SK-N-SH (cell line): ENCODE results near the gene SYT5. TPM values are rescaled to one million over a fixed set of nuclear protein-coding genes. Genes with fewer than 3 reads are reported as not detected.

Experiments used
- CTCF ChIA-PET: fragments of 300-600, 350-600 bp; formaldehyde crosslinking; extraction: SDS; loops from one replicate; lab custom pipeline; 2021; lab: Yijun Ruan, JAX
- POLR2A ChIA-PET: fragments of 350-600 bp; sonication (Branson Sonifier 250); formaldehyde crosslinking; extraction: SDS; loops from one replicate; lab custom pipeline; 2020; ENCODE audit warnings: antibody characterized with exemption, inconsistent platforms; lab: Yijun Ruan, JAX
- DNase-seq: peaks from one replicate; pipeline ENCODE4 v3.0.0; 2012
- H2AFZ ChIP-seq: fragments of 200-600 bp; sonication (generic); 2 replicates; pipeline ENCODE4 v1.8.1; 2016; ENCODE audit warnings: antibody characterized with exemption, mild to moderate bottlenecking, low read depth
- H3F3A ChIP-seq: fragments of 200-600 bp; sonication (generic); replicated peaks from 2 replicates; pipeline ENCODE3; 2016; ENCODE audit warnings: antibody characterized with exemption, mild to moderate bottlenecking; ENCODE audit not compliant: insufficient read depth
- H3K27ac ChIP-seq, 2 experiments: fragments of 200-500 bp in 1 of 2; fragments of 200-600 bp in 1 of 2; sonication (Bioruptor generic) in 1 of 2; sonication (generic), shearing (Covaris generic) in 1 of 2; 2 replicates each; pipeline versions ENCODE4 v1.5.1 to v1.6.1; 2014 to 2016; ENCODE audit warnings: low read depth in 2 of 2, inconsistent platforms in 1 of 2, low read length in 1 of 2, mild to moderate bottlenecking in 1 of 2, mixed read lengths in 1 of 2
- H3K27me3 ChIP-seq: fragments of 200-600 bp; sonication (generic), shearing (Covaris generic); 2 replicates; pipeline ENCODE4 v1.6.1; 2016; ENCODE audit warnings: mixed run types; ENCODE audit not compliant: insufficient read depth
- H3K36me3 ChIP-seq, 2 experiments: fragments of 200-500 bp in 1 of 2; fragments of 200-600 bp in 1 of 2; sonication (Bioruptor generic) in 1 of 2; sonication (generic) in 1 of 2; replicated peaks in 1 of 2; 2 replicates each; pipeline versions ENCODE3 to v1.5.1; 2014 to 2016; ENCODE audit warnings: low read length in 1 of 2, mild to moderate bottlenecking in 1 of 2; ENCODE audit not compliant: insufficient read depth in 2 of 2, control insufficient read depth in 1 of 2
- H3K4me1 ChIP-seq, 2 experiments: fragments of 200-500 bp in 1 of 2; fragments of 200-600 bp in 1 of 2; sonication (Bioruptor generic) in 1 of 2; sonication (generic), shearing (Covaris generic) in 1 of 2; 2 replicates each; pipeline versions ENCODE4 v1.5.1 to v1.6.1; 2014 to 2016; ENCODE audit warnings: low read depth in 1 of 2, low read length in 1 of 2, mixed run types in 1 of 2; ENCODE audit not compliant: insufficient read depth in 2 of 2, control insufficient read depth in 1 of 2
- H3K4me2 ChIP-seq: fragments of 200-600 bp; sonication (generic), shearing (Covaris generic); 2 replicates; pipeline ENCODE4 v1.6.1; 2017; ENCODE audit warnings: mixed run types
- H3K4me3 ChIP-seq, 2 experiments: fragments of 200-500 bp in 1 of 2; fragments of 200-600 bp in 1 of 2; sonication (Bioruptor generic) in 1 of 2; sonication (generic), shearing (Covaris generic) in 1 of 2; 2 replicates each; pipeline versions ENCODE4 v1.5.1 to v1.8.1; 2014 to 2016; ENCODE audit warnings: low read depth in 2 of 2, inconsistent platforms in 1 of 2, low read length in 1 of 2, mild to moderate bottlenecking in 1 of 2, mixed read lengths in 1 of 2, moderate library complexity in 1 of 2
- H3K79me2 ChIP-seq: fragments of 200-600 bp; sonication (generic); 2 replicates; pipeline ENCODE4 v1.8.1; 2017; ENCODE audit warnings: mild to moderate bottlenecking; ENCODE audit not compliant: insufficient read depth
- H3K9ac ChIP-seq: fragments of 200-600 bp; sonication (generic); 2 replicates; pipeline ENCODE4 v1.6.1; 2017; ENCODE audit warnings: mixed run types
- H3K9me2 ChIP-seq: fragments of 200-600 bp; sonication (generic); 2 replicates; pipeline ENCODE4 v1.6.1; 2017; ENCODE audit warnings: mixed run types
- H3K9me3 ChIP-seq: fragments of 200-600 bp; sonication (generic); 2 replicates; pipeline ENCODE4 v1.6.1; 2017; ENCODE audit warnings: mixed run types, mild to moderate bottlenecking, moderate library complexity
- H4K20me1 ChIP-seq: fragments of 200-600 bp; sonication (generic); 2 replicates; pipeline ENCODE4 v1.6.1; 2017; ENCODE audit warnings: mild to moderate bottlenecking, mixed run types; ENCODE audit not compliant: insufficient read depth
- EZH2phosphoT487 ChIP-seq: fragments of 200-600 bp; sonication (generic); IDR thresholded peaks from 2 replicates; pipeline ENCODE4 v1.6.1; 2017; ENCODE audit warnings: low read depth, mixed run types, mild to moderate bottlenecking, antibody characterized with exemption, moderate library complexity, borderline replicate concordance
- FOSL2 ChIP-seq: IDR thresholded peaks from 2 replicates; pipeline ENCODE4 v1.4.0; 2012; ENCODE audit warnings: low read depth, mild to moderate bottlenecking, moderate library complexity, borderline replicate concordance
- FOXJ3 ChIP-seq: sonication (generic); formaldehyde crosslinking; IDR thresholded peaks from 2 replicates; pipeline ENCODE4 v1.5.1; 2020; ENCODE audit warnings: mild to moderate bottlenecking, missing genetic modification reagents
- GABPA ChIP-seq: IDR thresholded peaks from 2 replicates; pipeline ENCODE4 v1.4.0; 2012; ENCODE audit warnings: low read depth, mild to moderate bottlenecking
- GATA2 ChIP-seq: sonication (generic); formaldehyde crosslinking; IDR thresholded peaks from 2 replicates; pipeline ENCODE4 v1.5.0; 2020; ENCODE audit warnings: mild to moderate bottlenecking, missing genetic modification reagents
- JUND ChIP-seq: IDR thresholded peaks from 2 replicates; pipeline ENCODE4 v1.4.0; 2012
- NFIC ChIP-seq: IDR thresholded peaks from 2 replicates; pipeline ENCODE4 v1.4.0; 2012; ENCODE audit warnings: borderline replicate concordance
- NRF1 ChIP-seq: IDR thresholded peaks from 2 replicates; pipeline ENCODE4 v1.6.1; 2012; ENCODE audit warnings: low read depth, mild to moderate bottlenecking, low read length
- RCOR1 ChIP-seq: fragments of 150-350 bp; IDR thresholded peaks from 2 replicates; pipeline ENCODE4 v1.6.1; 2017; ENCODE audit warnings: antibody characterized with exemption, low read length
- RXRA ChIP-seq: IDR thresholded peaks from 2 replicates; pipeline ENCODE4 v1.4.0; 2012; ENCODE audit warnings: low read depth, mild to moderate bottlenecking, borderline replicate concordance
- SIN3A ChIP-seq: IDR thresholded peaks from 2 replicates; pipeline ENCODE4 v1.6.1; 2012; ENCODE audit warnings: low read depth, mild to moderate bottlenecking, low read length, moderate library complexity, borderline replicate concordance
- SMC3 ChIP-seq: IDR thresholded peaks from 2 replicates; pipeline ENCODE4 v1.6.1; 2012; ENCODE audit warnings: low read depth, low read length, improper control_type of control experiment
- TCF12 ChIP-seq: IDR thresholded peaks from 2 replicates; pipeline ENCODE4 v1.4.0; 2012
- USF1 ChIP-seq: IDR thresholded peaks from 2 replicates; pipeline ENCODE4 v1.4.0; 2012; ENCODE audit warnings: low read depth, borderline replicate concordance
- YY1 ChIP-seq: IDR thresholded peaks from 2 replicates; pipeline ENCODE4 v1.4.0; 2012; ENCODE audit warnings: low read depth, mild to moderate bottlenecking
- WGBS: methylation state at CpG from one replicate; pipeline ENCODE4 v1.1.6; 2017; ENCODE audit warnings: low lambda C conversion rate; 5-methylcytosine and 5-hydroxymethylcytosine counted together
- polyA plus RNA-seq, 3 experiments: library from polyadenylated mRNA; depleted of rRNA; stranded (reverse); fragments of >200 nt; gene quantifications; 2 replicates each; pipeline ENCODE4 v1.2.3, GENCODE V29; 2012
- TF ChIP-seq, protein P1 (sequence below): IDR thresholded peaks from 2 replicates; pipeline ENCODE4 v1.4.0; 2012; ENCODE audit warnings: low read depth, borderline replicate concordance
- TF ChIP-seq, protein P2 (sequence below): fragments of 150-350 bp; IDR thresholded peaks from 2 replicates; pipeline ENCODE4 v1.6.1; 2016; ENCODE audit warnings: mild to moderate bottlenecking, low read depth, low read length

Gene SYT5
- polyA plus RNA-seq, 1 of the 3 experiments (the other 2 are of a cell fraction), result 0.21 TPM

DNA sequence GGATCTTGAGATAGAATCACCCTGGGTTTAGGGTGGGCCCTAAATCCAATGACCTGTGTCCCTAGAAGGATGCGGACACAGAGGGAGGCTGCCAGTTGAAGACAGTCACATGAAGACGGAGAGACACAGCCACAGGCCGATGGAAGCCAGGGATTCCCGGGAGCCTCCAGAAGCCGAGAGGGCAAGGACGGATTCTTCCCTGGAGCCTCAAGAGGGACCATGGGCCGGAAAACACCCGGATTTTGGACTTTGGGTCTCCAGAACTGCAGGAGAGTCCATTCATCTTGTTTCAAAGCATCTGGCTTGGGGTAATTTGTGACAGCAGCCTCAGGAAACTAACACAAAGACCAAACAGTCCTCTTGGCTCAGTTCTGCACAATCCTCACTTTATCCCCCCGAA lies 46.2 kb upstream of the SYT5 start:
- peaks cover 0 to 43% of the 10 kb centered on the region in 2 experiments for H3K36me3 ChIP-seq
- H3K4me2 ChIP-seq, result no peak overlapping the region
- H3K27ac ChIP-seq, result peak overlapping the region in 1 of 2 experiments; percentile 9; a peak in 1 of 4 replicates
- H3K79me2 ChIP-seq, result no peaks in the 10 kb centered on the region
- WGBS, result 89% methylated on average over 8 of the region's 9 CpGs
- no peaks in the 10 kb centered on the region for H3K9me2 ChIP-seq
- peaks cover 16% of the 10 kb centered on the region; the same call in 1 of the 2 replicates for H4K20me1 ChIP-seq
- POLR2A ChIA-PET, result no interaction called here
- DNase-seq, result no peak
- no peak overlapping the region for H2AFZ ChIP-seq
- peaks cover 0 to 38% of the 10 kb centered on the region in 2 experiments; a peak in 1 of 4 replicates for H3K4me1 ChIP-seq
- H3K9me3 ChIP-seq, result no peaks in the 10 kb centered on the region
- H3K4me3 ChIP-seq, result no peak overlapping the region
- no peak overlapping the region for H3K9ac ChIP-seq
- CTCF ChIA-PET, result interaction anchor here (1.3 kb wide), 1 partner anchor 75 kb away, joined by 5 read pairs; no protein-coding TSS in a partner anchor
- H3K27me3 ChIP-seq, result no peaks in the 10 kb centered on the region
- no peaks in the 10 kb centered on the region for H3F3A ChIP-seq
- TF ChIP-seq YY1 (no peak), JUND (no peak), NFIC (no peak), GABPA (no peak), SMC3 (no peak), RXRA (no peak), NRF1 (no peak), FOXJ3 (CRISPR knock-in tag) (no peak), RCOR1 (no peak), EZH2phosphoT487 (no peak), FOSL2 (no peak), TCF12 (no peak), GATA2 (CRISPR knock-in tag) (no peak), USF1 (no peak), SIN3A (no peak)
- TF ChIP-seq, protein P1, sequence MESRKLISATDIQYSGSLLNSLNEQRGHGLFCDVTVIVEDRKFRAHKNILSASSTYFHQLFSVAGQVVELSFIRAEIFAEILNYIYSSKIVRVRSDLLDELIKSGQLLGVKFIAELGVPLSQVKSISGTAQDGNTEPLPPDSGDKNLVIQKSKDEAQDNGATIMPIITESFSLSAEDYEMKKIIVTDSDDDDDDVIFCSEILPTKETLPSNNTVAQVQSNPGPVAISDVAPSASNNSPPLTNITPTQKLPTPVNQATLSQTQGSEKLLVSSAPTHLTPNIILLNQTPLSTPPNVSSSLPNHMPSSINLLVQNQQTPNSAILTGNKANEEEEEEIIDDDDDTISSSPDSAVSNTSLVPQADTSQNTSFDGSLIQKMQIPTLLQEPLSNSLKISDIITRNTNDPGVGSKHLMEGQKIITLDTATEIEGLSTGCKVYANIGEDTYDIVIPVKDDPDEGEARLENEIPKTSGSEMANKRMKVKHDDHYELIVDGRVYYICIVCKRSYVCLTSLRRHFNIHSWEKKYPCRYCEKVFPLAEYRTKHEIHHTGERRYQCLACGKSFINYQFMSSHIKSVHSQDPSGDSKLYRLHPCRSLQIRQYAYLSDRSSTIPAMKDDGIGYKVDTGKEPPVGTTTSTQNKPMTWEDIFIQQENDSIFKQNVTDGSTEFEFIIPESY, result no peak
- TF ChIP-seq, protein P2, sequence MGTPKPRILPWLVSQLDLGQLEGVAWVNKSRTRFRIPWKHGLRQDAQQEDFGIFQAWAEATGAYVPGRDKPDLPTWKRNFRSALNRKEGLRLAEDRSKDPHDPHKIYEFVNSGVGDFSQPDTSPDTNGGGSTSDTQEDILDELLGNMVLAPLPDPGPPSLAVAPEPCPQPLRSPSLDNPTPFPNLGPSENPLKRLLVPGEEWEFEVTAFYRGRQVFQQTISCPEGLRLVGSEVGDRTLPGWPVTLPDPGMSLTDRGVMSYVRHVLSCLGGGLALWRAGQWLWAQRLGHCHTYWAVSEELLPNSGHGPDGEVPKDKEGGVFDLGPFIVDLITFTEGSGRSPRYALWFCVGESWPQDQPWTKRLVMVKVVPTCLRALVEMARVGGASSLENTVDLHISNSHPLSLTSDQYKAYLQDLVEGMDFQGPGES, result no peak
